Measurements from ENCODE around the gene HSPA5.

Gene HSPA5

GRCh38 chr9:125218621-125219020, 22.5 kb downstream of the HSPA5 start:
- TF ChIP-seq, protein P1, sequence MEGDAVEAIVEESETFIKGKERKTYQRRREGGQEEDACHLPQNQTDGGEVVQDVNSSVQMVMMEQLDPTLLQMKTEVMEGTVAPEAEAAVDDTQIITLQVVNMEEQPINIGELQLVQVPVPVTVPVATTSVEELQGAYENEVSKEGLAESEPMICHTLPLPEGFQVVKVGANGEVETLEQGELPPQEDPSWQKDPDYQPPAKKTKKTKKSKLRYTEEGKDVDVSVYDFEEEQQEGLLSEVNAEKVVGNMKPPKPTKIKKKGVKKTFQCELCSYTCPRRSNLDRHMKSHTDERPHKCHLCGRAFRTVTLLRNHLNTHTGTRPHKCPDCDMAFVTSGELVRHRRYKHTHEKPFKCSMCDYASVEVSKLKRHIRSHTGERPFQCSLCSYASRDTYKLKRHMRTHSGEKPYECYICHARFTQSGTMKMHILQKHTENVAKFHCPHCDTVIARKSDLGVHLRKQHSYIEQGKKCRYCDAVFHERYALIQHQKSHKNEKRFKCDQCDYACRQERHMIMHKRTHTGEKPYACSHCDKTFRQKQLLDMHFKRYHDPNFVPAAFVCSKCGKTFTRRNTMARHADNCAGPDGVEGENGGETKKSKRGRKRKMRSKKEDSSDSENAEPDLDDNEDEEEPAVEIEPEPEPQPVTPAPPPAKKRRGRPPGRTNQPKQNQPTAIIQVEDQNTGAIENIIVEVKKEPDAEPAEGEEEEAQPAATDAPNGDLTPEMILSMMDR (IDR thresholded peaks at IDR 0.05; ENCODE audit: insufficient read depth, low read length), result no peak
- TF ChIP-seq POLR2AphosphoS5 (IDR thresholded peaks at IDR 0.05; ENCODE audit: low read depth), result no peak
- no peak for TF ChIP-seq GABPA (IDR thresholded peaks at IDR 0.05; ENCODE audit: low read depth)
- TF ChIP-seq, protein P2, sequence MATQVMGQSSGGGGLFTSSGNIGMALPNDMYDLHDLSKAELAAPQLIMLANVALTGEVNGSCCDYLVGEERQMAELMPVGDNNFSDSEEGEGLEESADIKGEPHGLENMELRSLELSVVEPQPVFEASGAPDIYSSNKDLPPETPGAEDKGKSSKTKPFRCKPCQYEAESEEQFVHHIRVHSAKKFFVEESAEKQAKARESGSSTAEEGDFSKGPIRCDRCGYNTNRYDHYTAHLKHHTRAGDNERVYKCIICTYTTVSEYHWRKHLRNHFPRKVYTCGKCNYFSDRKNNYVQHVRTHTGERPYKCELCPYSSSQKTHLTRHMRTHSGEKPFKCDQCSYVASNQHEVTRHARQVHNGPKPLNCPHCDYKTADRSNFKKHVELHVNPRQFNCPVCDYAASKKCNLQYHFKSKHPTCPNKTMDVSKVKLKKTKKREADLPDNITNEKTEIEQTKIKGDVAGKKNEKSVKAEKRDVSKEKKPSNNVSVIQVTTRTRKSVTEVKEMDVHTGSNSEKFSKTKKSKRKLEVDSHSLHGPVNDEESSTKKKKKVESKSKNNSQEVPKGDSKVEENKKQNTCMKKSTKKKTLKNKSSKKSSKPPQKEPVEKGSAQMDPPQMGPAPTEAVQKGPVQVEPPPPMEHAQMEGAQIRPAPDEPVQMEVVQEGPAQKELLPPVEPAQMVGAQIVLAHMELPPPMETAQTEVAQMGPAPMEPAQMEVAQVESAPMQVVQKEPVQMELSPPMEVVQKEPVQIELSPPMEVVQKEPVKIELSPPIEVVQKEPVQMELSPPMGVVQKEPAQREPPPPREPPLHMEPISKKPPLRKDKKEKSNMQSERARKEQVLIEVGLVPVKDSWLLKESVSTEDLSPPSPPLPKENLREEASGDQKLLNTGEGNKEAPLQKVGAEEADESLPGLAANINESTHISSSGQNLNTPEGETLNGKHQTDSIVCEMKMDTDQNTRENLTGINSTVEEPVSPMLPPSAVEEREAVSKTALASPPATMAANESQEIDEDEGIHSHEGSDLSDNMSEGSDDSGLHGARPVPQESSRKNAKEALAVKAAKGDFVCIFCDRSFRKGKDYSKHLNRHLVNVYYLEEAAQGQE (IDR thresholded peaks at IDR 0.05; ENCODE audit: insufficient replicate concordance, low read depth), result no peak
- TF ChIP-seq SPI1 (IDR thresholded peaks at IDR 0.05; ENCODE audit: borderline replicate concordance, low read depth), result no peak
- no peak for DNase-seq (ENCODE audit: low read depth in 1 of 2, low spot score in 1 of 2)

GRCh38 chr9:125214186-125214585, 27.0 kb downstream of the HSPA5 start:
- Histone ChIP-seq H3K27me3 (ENCODE audit: insufficient read depth, poor library complexity, severe bottlenecking) (no peaks in the 10 kb centered on the region), H3K27ac (replicated peaks) (no peak overlapping the region; the same call in 1 of the 2 replicates), H3K4me3 (replicated peaks; ENCODE audit: insufficient read depth, low read length) (no peak overlapping the region)
- TF ChIP-seq, protein P1 (IDR thresholded peaks at IDR 0.05; ENCODE audit: insufficient read depth, low read length), result no peak
- TF ChIP-seq SPI1 (IDR thresholded peaks at IDR 0.05; ENCODE audit: borderline replicate concordance, low read depth) (no peak), POLR2AphosphoS5 (IDR thresholded peaks at IDR 0.05; ENCODE audit: low read depth) (no peak), GABPA (IDR thresholded peaks at IDR 0.05; ENCODE audit: low read depth) (no peak)
- TF ChIP-seq, protein P2 (IDR thresholded peaks at IDR 0.05; ENCODE audit: insufficient replicate concordance, low read depth), result no peak
- DNase-seq (ENCODE audit: low read depth in 1 of 2, low spot score in 1 of 2), result no peak

More at GRCh38 chr9:125218621-125219020, 22.5 kb downstream of the HSPA5 start:
- Histone ChIP-seq H3K27ac (replicated peaks) (no peak overlapping the region), H3K27me3 (ENCODE audit: insufficient read depth, poor library complexity, severe bottlenecking) (no peaks in the 10 kb centered on the region), H3K4me3 (replicated peaks; ENCODE audit: insufficient read depth, low read length) (no peak overlapping the region)

DNA sequence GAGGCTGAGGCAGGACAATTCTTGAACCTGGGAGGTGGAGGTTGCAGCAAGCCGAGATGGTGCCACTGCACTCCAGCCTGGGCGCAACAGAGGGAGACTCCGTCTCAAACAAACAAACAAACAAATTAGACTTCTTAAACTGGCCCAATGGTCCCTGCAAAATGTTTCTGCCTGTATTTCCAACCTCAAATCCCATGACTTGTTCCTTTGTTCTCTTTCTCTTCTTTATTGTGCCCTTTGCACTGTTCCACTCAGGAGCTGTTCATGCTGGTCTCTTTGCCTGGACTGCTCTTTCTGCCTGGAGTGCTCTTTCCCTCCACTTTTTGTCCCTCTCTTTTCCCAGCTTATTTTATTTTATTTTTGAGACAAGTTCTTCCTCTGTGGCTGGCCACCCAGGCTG, 36.7 kb downstream of the HSPA5 start:
- no peaks in the 10 kb centered on the region for H3K27me3 ChIP-seq (ENCODE audit: insufficient read depth, poor library complexity, severe bottlenecking)
- no peak overlapping the region for H3K4me3 ChIP-seq (replicated peaks; ENCODE audit: insufficient read depth, low read length)
- H3K27ac ChIP-seq (replicated peaks), result no peak overlapping the region
- TF ChIP-seq SPI1 (IDR thresholded peaks at IDR 0.05; ENCODE audit: borderline replicate concordance, low read depth), result no peak
- TF ChIP-seq, protein P1 (IDR thresholded peaks at IDR 0.05; ENCODE audit: insufficient read depth, low read length), result no peak
- TF ChIP-seq, protein P2 (IDR thresholded peaks at IDR 0.05; ENCODE audit: insufficient replicate concordance, low read depth), result no peak
- TF ChIP-seq POLR2AphosphoS5 (IDR thresholded peaks at IDR 0.05; ENCODE audit: low read depth), result no peak
- no peak for TF ChIP-seq GABPA (IDR thresholded peaks at IDR 0.05; ENCODE audit: low read depth)
- no peak for DNase-seq (ENCODE audit: low read depth in 1 of 2, low spot score in 1 of 2)
